Mesendoderm (in vitro differentiated cells): Measurements from ENCODE around the gene FRAS1.

ENCODE experiments used
- DNase-seq: peaks from one replicate; pipeline ENCODE4 v3.0.0; 2013
- H2AK5ac ChIP-seq: 2 replicates; pipeline ENCODE4 v1.6.1; 2013; ENCODE audit warnings: low read length, inconsistent platforms
- H2BK120ac ChIP-seq: 2 replicates; pipeline ENCODE4 v1.6.1; 2013; ENCODE audit warnings: low read depth, mild to moderate bottlenecking, low read length, moderate library complexity, mixed read lengths
- H2BK15ac ChIP-seq: replicated peaks from 2 replicates; pipeline ENCODE4 v1.6.1; 2013; ENCODE audit warnings: low read depth, mild to moderate bottlenecking, moderate library complexity
- H2BK5ac ChIP-seq: 2 replicates; pipeline ENCODE4 v1.6.1; 2013; ENCODE audit warnings: low read length, inconsistent platforms
- H3K18ac ChIP-seq: 2 replicates; pipeline ENCODE4 v1.6.1; 2013; ENCODE audit warnings: mild to moderate bottlenecking, low read length, mixed read lengths
- H3K23ac ChIP-seq: one replicate; pipeline ENCODE4 v1.6.1; 2013; ENCODE audit warnings: low read length
- H3K27ac ChIP-seq: 2 replicates; pipeline ENCODE4 v1.5.1; 2013; ENCODE audit warnings: low read depth, mild to moderate bottlenecking, inconsistent platforms, low read length, moderate library complexity
- H3K27me3 ChIP-seq: 2 replicates; pipeline ENCODE4 v1.6.1; 2013; ENCODE audit warnings: low read length, control low read depth, mild to moderate bottlenecking, inconsistent platforms; ENCODE audit not compliant: insufficient read depth, poor library complexity
- H3K36me3 ChIP-seq: 2 replicates; pipeline ENCODE4 v1.6.1; 2013; ENCODE audit warnings: low read length, inconsistent platforms; ENCODE audit not compliant: control insufficient read depth, insufficient read depth
- H3K4ac ChIP-seq: one replicate; pipeline ENCODE4 v1.6.1; 2013; ENCODE audit warnings: low read depth, mild to moderate bottlenecking, low read length, moderate library complexity
- H3K4me1 ChIP-seq: 2 replicates; pipeline ENCODE4 v1.6.1; 2013; ENCODE audit warnings: low read depth, low read length, inconsistent platforms; ENCODE audit not compliant: control insufficient read depth
- H3K4me2 ChIP-seq: 2 replicates; pipeline ENCODE4 v1.6.1; 2013; ENCODE audit warnings: low read length
- H3K4me3 ChIP-seq: 2 replicates; pipeline ENCODE4 v1.5.1; 2013; ENCODE audit warnings: mild to moderate bottlenecking, low read length
- H3K56ac ChIP-seq: one replicate; pipeline ENCODE4 v1.6.1; 2013; ENCODE audit warnings: low read length
- H3K79me1 ChIP-seq: 2 replicates; pipeline ENCODE4 v1.6.1; 2013; ENCODE audit warnings: low read length, inconsistent platforms
- H3K79me2 ChIP-seq: 2 replicates; pipeline ENCODE4 v1.6.1; 2013; ENCODE audit warnings: mild to moderate bottlenecking, low read length; ENCODE audit not compliant: control insufficient read depth, insufficient read depth
- H3K9ac ChIP-seq: 2 replicates; pipeline ENCODE4 v1.6.1; 2013; ENCODE audit warnings: low read length, inconsistent platforms
- H4K5ac ChIP-seq: one replicate; pipeline ENCODE4 v1.6.1; 2013; ENCODE audit warnings: low read length
- H4K8ac ChIP-seq: one replicate; pipeline ENCODE4 v1.6.1; 2013; ENCODE audit warnings: low read depth, mild to moderate bottlenecking, control low read depth, low read length, moderate library complexity
- WGBS: extraction: QIAGEN DNeasy Blood & Tissue Kit; methylation state at CpG from one replicate; pipeline ENCODE4 v1.1.7; 2013; ENCODE audit warnings: low lambda C conversion rate, missing lambda C conversion rate; ENCODE audit not compliant: insufficient coverage; ENCODE audit errors: extremely low coverage; 5-methylcytosine and 5-hydroxymethylcytosine counted together

The FRAS1 gene

DNA sequence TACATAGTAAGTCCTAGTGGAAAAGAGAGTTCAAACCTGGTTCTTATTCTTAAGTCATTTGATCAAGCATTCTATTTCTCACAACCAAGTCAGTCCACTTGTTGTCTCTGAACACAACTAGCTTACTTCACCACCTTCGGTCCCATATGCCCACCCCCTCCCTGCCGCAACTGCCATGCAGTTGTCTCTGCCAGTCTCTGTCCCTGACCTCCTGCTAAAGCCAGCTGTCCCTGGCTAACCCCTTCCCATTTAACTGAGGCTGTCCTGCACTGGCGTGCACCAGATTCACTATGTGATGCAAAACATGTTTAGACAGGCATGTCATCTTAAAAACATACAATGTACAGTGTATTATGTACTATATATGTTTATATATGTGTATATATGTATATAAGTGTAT, 12.7 kb downstream of the FRAS1 start:
- no peak for DNase-seq
- no peak overlapping the region for H4K5ac ChIP-seq
- no peak overlapping the region for H3K18ac ChIP-seq
- H3K27me3 ChIP-seq: no peaks in the 10 kb centered on the region
- H3K79me2 ChIP-seq: peaks cover 10% of the 10 kb centered on the region
- no peak overlapping the region for H2BK120ac ChIP-seq
- H2BK5ac ChIP-seq: no peak overlapping the region
- no CpG with 5 or more reads among the region's 3 CpGs for WGBS
- no peak overlapping the region for H3K4me2 ChIP-seq
- peaks cover 10% of the 10 kb centered on the region for H3K79me1 ChIP-seq
- no peak overlapping the region for H3K4me3 ChIP-seq
- H2AK5ac ChIP-seq: no peak overlapping the region
- H3K27ac ChIP-seq: no peak overlapping the region
- no peak overlapping the region for H3K4ac ChIP-seq
- H3K4me1 ChIP-seq: peaks cover 2% of the 10 kb centered on the region
- H4K8ac ChIP-seq: no peak overlapping the region
- H3K56ac ChIP-seq: no peak overlapping the region
- no peak overlapping the region for H3K9ac ChIP-seq
- no peak overlapping the region for H2BK15ac ChIP-seq
- H3K23ac ChIP-seq: no peak overlapping the region
- no peaks in the 10 kb centered on the region for H3K36me3 ChIP-seq

DNA sequence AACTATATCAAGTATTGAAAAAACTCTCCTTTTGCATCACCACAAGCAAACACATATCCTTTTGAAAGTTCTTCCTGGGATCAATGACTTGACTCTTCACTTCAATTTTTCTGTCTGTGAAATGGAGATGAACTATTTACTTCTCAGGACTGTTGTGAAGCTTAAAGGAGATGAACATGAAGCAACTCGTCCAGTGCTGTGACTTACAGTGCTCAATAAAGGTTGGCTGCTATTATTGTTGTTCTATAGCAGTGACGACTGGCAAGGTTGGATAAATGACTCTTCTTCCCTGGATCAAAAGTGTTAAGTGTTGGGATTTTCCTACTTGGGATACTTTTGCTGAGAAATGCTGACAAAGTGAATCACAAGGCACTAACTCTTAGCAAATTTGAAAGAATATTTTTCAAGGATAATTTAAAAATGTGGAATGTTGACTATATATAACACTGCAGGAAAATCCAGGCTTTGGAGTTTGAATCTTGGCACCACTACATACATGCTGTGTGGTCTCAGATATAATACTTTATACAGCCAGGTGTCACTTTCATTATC, 13.7 kb downstream of the FRAS1 start:
- WGBS: no CpG with 5 or more reads among the region's 2 CpGs
- Histone ChIP-seq H2BK5ac (no peak overlapping the region), H3K56ac (no peak overlapping the region), H3K79me1 (peaks cover 15% of the 10 kb centered on the region), H2BK15ac (no peak overlapping the region), H3K23ac (no peak overlapping the region), H4K5ac (no peak overlapping the region), H3K9ac (no peak overlapping the region), H3K79me2 (peaks cover 6% of the 10 kb centered on the region), H4K8ac (no peak overlapping the region), H3K4me3 (no peak overlapping the region), H2AK5ac (no peak overlapping the region), H3K4me1 (peaks cover under 1% of the 10 kb centered on the region), H3K4me2 (no peak overlapping the region), H3K27ac (no peak overlapping the region), H3K36me3 (no peaks in the 10 kb centered on the region), H2BK120ac (no peak overlapping the region), H3K4ac (no peak overlapping the region), H3K27me3 (no peaks in the 10 kb centered on the region), H3K18ac (no peak overlapping the region)
- DNase-seq: no peak

DNA sequence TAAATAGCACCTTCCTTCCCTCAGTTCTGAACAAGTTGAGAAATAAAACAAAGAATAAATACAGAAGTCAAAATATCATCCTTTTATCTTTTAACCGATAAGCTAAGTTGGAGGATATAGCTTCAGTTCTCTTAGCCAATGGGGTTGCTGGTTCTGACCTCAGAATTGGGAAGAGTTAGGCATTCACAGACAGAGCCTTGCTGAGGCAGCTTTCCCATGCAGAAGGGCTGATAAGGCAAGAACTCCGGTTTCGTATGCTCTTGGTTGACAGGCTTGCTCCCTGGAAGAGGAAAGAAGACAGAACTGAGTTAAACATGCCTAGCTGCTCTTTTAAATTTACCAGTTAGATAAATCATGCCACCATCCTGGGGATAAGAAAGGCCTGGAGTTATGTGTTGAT, 17.6 kb downstream of the FRAS1 start:
- no peak overlapping the region for H3K4me2 ChIP-seq
- no peak overlapping the region for H2AK5ac ChIP-seq
- no peak overlapping the region for H2BK120ac ChIP-seq
- H3K4me1 ChIP-seq: no peaks in the 10 kb centered on the region
- H3K79me1 ChIP-seq: peaks cover 10% of the 10 kb centered on the region
- no peak overlapping the region for H4K8ac ChIP-seq
- H3K79me2 ChIP-seq: peaks cover 4% of the 10 kb centered on the region
- H2BK5ac ChIP-seq: no peak overlapping the region
- no peak overlapping the region for H3K9ac ChIP-seq
- no peak overlapping the region for H3K56ac ChIP-seq
- H3K4me3 ChIP-seq: no peak overlapping the region
- no peak overlapping the region for H3K4ac ChIP-seq
- WGBS: no CpG with 5 or more reads among the region's 3 CpGs
- no peak overlapping the region for H3K23ac ChIP-seq
- no peak overlapping the region for H4K5ac ChIP-seq
- no peak overlapping the region for H3K18ac ChIP-seq
- no peaks in the 10 kb centered on the region for H3K27me3 ChIP-seq
- no peaks in the 10 kb centered on the region for H3K36me3 ChIP-seq
- H3K27ac ChIP-seq: no peak overlapping the region
- H2BK15ac ChIP-seq: no peak overlapping the region
- peak; percentile 47 for DNase-seq

DNA sequence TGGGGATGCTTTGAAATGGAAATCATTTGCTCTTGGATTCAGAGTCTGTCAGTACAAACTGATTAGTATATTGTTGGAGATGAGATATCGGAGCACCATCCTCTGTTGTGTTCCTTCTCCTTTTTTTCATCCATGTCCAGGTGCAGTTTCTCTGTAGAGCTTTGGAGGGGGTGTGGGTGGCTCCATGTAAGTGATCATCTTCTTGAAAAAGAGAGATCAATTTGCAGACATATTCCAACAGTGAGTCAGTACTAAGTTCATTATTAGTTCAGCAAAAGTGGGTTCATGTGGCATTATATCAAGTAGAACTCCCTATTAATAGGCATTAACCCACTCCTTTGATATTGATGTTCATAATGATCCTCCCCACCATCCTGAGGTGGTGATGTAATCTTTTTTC, 18.9 kb downstream of the FRAS1 start:
- Histone ChIP-seq H2BK120ac (no peak overlapping the region), H2BK15ac (no peak overlapping the region)

DNA sequence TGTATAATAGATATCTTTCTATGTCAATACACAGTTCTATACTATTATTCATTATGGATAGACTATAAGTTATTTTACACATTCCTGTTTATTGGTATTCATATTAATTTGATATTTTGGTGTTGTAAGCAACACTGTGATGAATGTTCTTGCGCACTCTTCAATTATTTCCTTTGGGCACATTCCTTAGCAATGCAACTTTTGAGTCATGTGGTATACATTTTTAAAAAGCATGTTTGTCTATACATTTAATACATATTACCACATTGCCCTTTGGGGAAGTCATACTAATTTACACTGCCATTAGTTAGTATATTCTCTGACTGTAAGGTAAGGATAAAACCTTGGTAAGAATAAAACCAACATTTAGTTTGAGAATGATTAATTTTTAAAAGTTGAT, 21.0 kb downstream of the FRAS1 start:
- Histone ChIP-seq H3K36me3 (no peaks in the 10 kb centered on the region), H3K4me2 (no peak overlapping the region), H3K4me3 (no peak overlapping the region), H3K4me1 (no peaks in the 10 kb centered on the region), H3K27ac (no peak overlapping the region), H4K5ac (no peak overlapping the region), H3K56ac (no peak overlapping the region), H3K79me2 (peaks cover 2% of the 10 kb centered on the region), H2BK5ac (no peak overlapping the region), H3K27me3 (no peaks in the 10 kb centered on the region), H3K4ac (no peak overlapping the region), H3K9ac (no peak overlapping the region), H3K18ac (no peak overlapping the region), H3K79me1 (peaks cover 7% of the 10 kb centered on the region), H3K23ac (no peak overlapping the region), H4K8ac (no peak overlapping the region), H2AK5ac (no peak overlapping the region), H2BK15ac (no peak overlapping the region), H2BK120ac (no peak overlapping the region)
- no CpG with 5 or more reads among the region's 1 CpG for WGBS
- no peak for DNase-seq

More for the DNA sequence above, 18.9 kb downstream of the FRAS1 start:
- Histone ChIP-seq H3K18ac (no peak overlapping the region), H3K27ac (no peak overlapping the region), H3K4me2 (no peak overlapping the region), H3K4ac (no peak overlapping the region), H3K27me3 (no peaks in the 10 kb centered on the region), H4K8ac (no peak overlapping the region), H3K4me1 (no peaks in the 10 kb centered on the region), H3K36me3 (no peaks in the 10 kb centered on the region), H3K79me2 (peaks cover 2% of the 10 kb centered on the region), H3K79me1 (peaks cover 8% of the 10 kb centered on the region), H3K23ac (no peak overlapping the region), H3K9ac (no peak overlapping the region), H3K4me3 (no peak overlapping the region), H2AK5ac (no peak overlapping the region), H2BK5ac (no peak overlapping the region), H3K56ac (no peak overlapping the region), H4K5ac (no peak overlapping the region)
- no peak for DNase-seq
- WGBS: no CpG with 5 or more reads among the region's 1 CpG

DNA sequence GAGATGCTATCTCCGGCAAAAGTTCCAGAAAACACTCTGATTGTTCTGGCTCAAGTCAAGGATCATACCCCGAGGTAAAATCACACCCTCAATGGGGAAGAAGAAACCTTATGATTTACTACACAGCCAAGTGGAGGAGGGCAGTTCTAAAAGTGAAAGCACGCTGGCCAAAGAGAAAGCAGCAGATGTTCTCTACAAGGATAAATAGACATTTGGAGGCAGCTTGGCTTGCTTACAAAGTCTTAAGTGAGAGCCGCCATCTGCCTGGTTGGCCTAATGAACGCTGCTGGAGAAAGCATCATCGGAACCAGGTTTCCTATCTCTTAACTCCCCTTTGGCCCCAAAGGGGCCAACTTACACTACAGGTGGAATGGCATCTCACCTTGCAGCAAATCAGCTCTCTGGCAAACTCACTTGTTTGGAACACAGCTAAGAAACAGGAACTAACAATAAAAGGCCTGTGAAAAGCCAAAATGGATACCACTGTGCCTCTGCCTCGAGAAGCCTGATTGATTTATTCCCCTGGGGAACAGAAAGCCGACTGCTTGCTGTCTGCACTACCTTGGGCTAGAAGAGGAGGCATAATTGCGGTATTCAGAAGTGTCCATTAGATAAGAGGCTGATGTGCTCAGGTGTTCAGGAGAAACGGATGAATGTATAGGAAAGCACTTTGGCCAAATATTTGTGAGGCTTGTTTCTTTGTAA, 22.8 kb downstream of the FRAS1 start:
- peaks cover 9% of the 10 kb centered on the region for H3K79me1 ChIP-seq
- H3K4me1 ChIP-seq: no peaks in the 10 kb centered on the region
- H2BK5ac ChIP-seq: no peak overlapping the region
- no peak for DNase-seq
- H3K27ac ChIP-seq: no peak overlapping the region
- no peaks in the 10 kb centered on the region for H3K27me3 ChIP-seq
- no peak overlapping the region for H3K4me2 ChIP-seq
- no peak overlapping the region for H3K4me3 ChIP-seq
- no peak overlapping the region for H3K9ac ChIP-seq
- H2BK120ac ChIP-seq: no peak overlapping the region
- H2AK5ac ChIP-seq: no peak overlapping the region
- no peak overlapping the region for H3K56ac ChIP-seq
- no peaks in the 10 kb centered on the region for H3K36me3 ChIP-seq
- no peak overlapping the region for H3K18ac ChIP-seq
- WGBS: no CpG with 5 or more reads among the region's 10 CpGs
- H4K5ac ChIP-seq: no peak overlapping the region
- no peak overlapping the region for H4K8ac ChIP-seq
- H3K4ac ChIP-seq: no peak overlapping the region
- H3K23ac ChIP-seq: no peak overlapping the region
- H2BK15ac ChIP-seq: no peak overlapping the region
- peaks cover 2% of the 10 kb centered on the region for H3K79me2 ChIP-seq
